ENCODE measurements around the gene IMP4.

The IMP4 gene

GRCh38 chr2:130339885-130340745 lies 2.6 kb upstream of the IMP4 start:
- TF ChIP-seq NFIC (IDR thresholded peaks at IDR 0.05) (no peak), USF1 (IDR thresholded peaks at IDR 0.05) (no peak), TEAD4 (IDR thresholded peaks at IDR 0.05) (no peak), TAF1 (IDR thresholded peaks at IDR 0.05; ENCODE audit: low read depth) (no peak), TCF12 (IDR thresholded peaks at IDR 0.05; ENCODE audit: low read depth) (no peak)

GRCh38 chr2:130341562-130342019 lies 1.1 kb upstream of the IMP4 start:
- TF ChIP-seq CEBPB (IDR thresholded peaks at IDR 0.05) (no peak), RAD21 (IDR thresholded peaks at IDR 0.05; ENCODE audit: low read depth) (no peak), ZBTB7A (IDR thresholded peaks at IDR 0.05; ENCODE audit: low read depth) (no peak), TEAD4 (IDR thresholded peaks at IDR 0.05) (no peak), REST (IDR thresholded peaks at IDR 0.05; ENCODE audit: low read depth) (no peak), YY1 (IDR thresholded peaks at IDR 0.05; ENCODE audit: low read depth) (no peak), EP300 (IDR thresholded peaks at IDR 0.05; ENCODE audit: borderline replicate concordance) (no peak), NFIC (IDR thresholded peaks at IDR 0.05) (no peak), MAX (IDR thresholded peaks at IDR 0.05) (no peak), FOXM1 (IDR thresholded peaks at IDR 0.05; ENCODE audit: borderline replicate concordance, low read depth) (no peak), TAF1 (IDR thresholded peaks at IDR 0.05; ENCODE audit: low read depth) (no peak), USF1 (IDR thresholded peaks at IDR 0.05) (no peak), EGR1 (IDR thresholded peaks at IDR 0.05) (no peak), TCF12 (IDR thresholded peaks at IDR 0.05; ENCODE audit: low read depth) (no peak), CREB1 (IDR thresholded peaks at IDR 0.05; ENCODE audit: low read depth) (no peak)

GRCh38 chr2:130342020-130342532 lies 621 bp upstream of the IMP4 start:
- TF ChIP-seq MAX (IDR thresholded peaks at IDR 0.05) (peak; percentile 57; the same call in 1 of the 2 replicates), EP300 (IDR thresholded peaks at IDR 0.05; ENCODE audit: borderline replicate concordance) (no peak), NFIC (IDR thresholded peaks at IDR 0.05) (0 out of 2 replicates have a peak, but pooled peaks have one; percentile 7), YY1 (IDR thresholded peaks at IDR 0.05; ENCODE audit: low read depth) (peak; percentile 71), CEBPB (IDR thresholded peaks at IDR 0.05) (no peak), REST (IDR thresholded peaks at IDR 0.05; ENCODE audit: low read depth) (no peak), TCF12 (IDR thresholded peaks at IDR 0.05; ENCODE audit: low read depth) (0 out of 2 replicates have a peak, but pooled peaks have one; percentile 21), EGR1 (IDR thresholded peaks at IDR 0.05) (no peak), USF1 (IDR thresholded peaks at IDR 0.05) (no peak), TAF1 (IDR thresholded peaks at IDR 0.05; ENCODE audit: low read depth) (peak; percentile 59; the same call in 1 of the 2 replicates), CREB1 (IDR thresholded peaks at IDR 0.05; ENCODE audit: low read depth) (no peak), RAD21 (IDR thresholded peaks at IDR 0.05; ENCODE audit: low read depth) (no peak), FOXM1 (IDR thresholded peaks at IDR 0.05; ENCODE audit: borderline replicate concordance, low read depth) (peak; percentile 51; the same call in 1 of the 2 replicates), ZBTB7A (IDR thresholded peaks at IDR 0.05; ENCODE audit: low read depth) (no peak), TEAD4 (IDR thresholded peaks at IDR 0.05) (no peak)

GRCh38 chr2:130344578-130344977 lies 1.9 kb downstream of the IMP4 start:
- TF ChIP-seq ZBTB7A (IDR thresholded peaks at IDR 0.05; ENCODE audit: low read depth), result no peak
- TF ChIP-seq CREB1 (IDR thresholded peaks at IDR 0.05; ENCODE audit: low read depth), result no peak
- TF ChIP-seq EGR1 (IDR thresholded peaks at IDR 0.05), result no peak
- TF ChIP-seq TEAD4 (IDR thresholded peaks at IDR 0.05), result no peak
- no peak for TF ChIP-seq RAD21 (IDR thresholded peaks at IDR 0.05; ENCODE audit: low read depth)
- TF ChIP-seq EP300 (IDR thresholded peaks at IDR 0.05; ENCODE audit: borderline replicate concordance), result no peak
- TF ChIP-seq YY1 (IDR thresholded peaks at IDR 0.05; ENCODE audit: low read depth), result no peak
- no peak for TF ChIP-seq MAX (IDR thresholded peaks at IDR 0.05)

Measured in Ishikawa (cell line).